ENCODE data around the gene CPA3.

The CPA3 gene

GRCh38 chr3:148857316-148857715 is 7.8 kb upstream of the CPA3 start:
- no peak for DNase-seq (ENCODE audit: low read depth in 1 of 2, low spot score in 1 of 2)

GRCh38 chr3:148861277-148861869 is 3.7 kb upstream of the CPA3 start:
- DNase-seq (ENCODE audit: low read depth in 1 of 2, low spot score in 1 of 2): no peak

GRCh38 chr3:148863297-148863696 is 1.8 kb upstream of the CPA3 start:
- DNase-seq (ENCODE audit: low read depth in 1 of 2, low spot score in 1 of 2): no peak

- no peak for DNase-seq (ENCODE audit: low read depth in 1 of 2, low spot score in 1 of 2)
Observed at GRCh38 chr3:148863814-148864213, 1.3 kb upstream of the CPA3 start.

GRCh38 chr3:148866261-148866660 is 1.2 kb downstream of the CPA3 start:
- DNase-seq (ENCODE audit: low read depth in 1 of 2, low spot score in 1 of 2): no peak

GRCh38 chr3:148873270-148873927 is 8.3 kb downstream of the CPA3 start:
- DNase-seq (ENCODE audit: low read depth in 1 of 2, low spot score in 1 of 2): no peak

- DNase-seq (ENCODE audit: low read depth in 1 of 2, low spot score in 1 of 2): no peak
Observed at GRCh38 chr3:148873977-148874376, 8.9 kb downstream of the CPA3 start.

GRCh38 chr3:148878095-148878494 is 13.0 kb downstream of the CPA3 start:
- DNase-seq (ENCODE audit: low read depth in 1 of 2, low spot score in 1 of 2): no peak

GRCh38 chr3:148879256-148879655 is 14.2 kb downstream of the CPA3 start:
- no peak for DNase-seq (ENCODE audit: low read depth in 1 of 2, low spot score in 1 of 2)

GRCh38 chr3:148880681-148881080 is 15.6 kb downstream of the CPA3 start:
- DNase-seq (ENCODE audit: low read depth in 1 of 2, low spot score in 1 of 2): no peak

- DNase-seq (ENCODE audit: low read depth in 1 of 2, low spot score in 1 of 2): no peak
Observed at GRCh38 chr3:148881286-148881685, 16.2 kb downstream of the CPA3 start.

- DNase-seq (ENCODE audit: low read depth in 1 of 2, low spot score in 1 of 2): no peak
Observed at GRCh38 chr3:148882288-148882687, 17.2 kb downstream of the CPA3 start.

- no peak for DNase-seq (ENCODE audit: low read depth in 1 of 2, low spot score in 1 of 2)
Observed at GRCh38 chr3:148883163-148883562, 18.1 kb downstream of the CPA3 start.

- DNase-seq (ENCODE audit: low read depth in 1 of 2, low spot score in 1 of 2): no peak
Observed at GRCh38 chr3:148884261-148884660, 19.2 kb downstream of the CPA3 start.

- DNase-seq (ENCODE audit: low read depth in 1 of 2, low spot score in 1 of 2): no peak
Observed at GRCh38 chr3:148889828-148890227, 24.7 kb downstream of the CPA3 start.

- DNase-seq (ENCODE audit: low read depth in 1 of 2, low spot score in 1 of 2): no peak
Observed at GRCh38 chr3:148896062-148896461, 31.0 kb downstream of the CPA3 start.

GRCh38 chr3:148901987-148902791 is 37.1 kb downstream of the CPA3 start:
- DNase-seq (ENCODE audit: low read depth in 1 of 2, low spot score in 1 of 2): no peak

GRCh38 chr3:148903022-148903442 is 37.9 kb downstream of the CPA3 start:
- no peak for DNase-seq (ENCODE audit: low read depth in 1 of 2, low spot score in 1 of 2)

- DNase-seq (ENCODE audit: low read depth in 1 of 2, low spot score in 1 of 2): no peak
Observed at GRCh38 chr3:148903941-148904340, 38.8 kb downstream of the CPA3 start.

- DNase-seq (ENCODE audit: low read depth in 1 of 2, low spot score in 1 of 2): no peak
Observed at GRCh38 chr3:148906667-148907066, 41.6 kb downstream of the CPA3 start.

- no peak for DNase-seq (ENCODE audit: low read depth in 1 of 2, low spot score in 1 of 2)
Observed at GRCh38 chr3:148911173-148911572, 46.1 kb downstream of the CPA3 start.

- DNase-seq (ENCODE audit: low read depth in 1 of 2, low spot score in 1 of 2): no peak
Observed at GRCh38 chr3:148911592-148911991, 46.5 kb downstream of the CPA3 start.
